Body of pancreas (tissue), 4 donors: ENCODE measurements around the gene SLC6A1.

Source experiments
- CTCF ChIP-seq, 7 experiments: fragments of 450-650 bp in 4 of 7; fragments of 200-600 bp in 3 of 7; sonication (generic) in 3 of 7; IDR thresholded peaks; one replicate each; pipeline ENCODE4 v1.5.1; 2016 to 2019; ENCODE audit warnings: antibody characterized with exemption in 7 of 7
- POLR2A ChIP-seq, 3 donors: fragments of 450-650 bp; IDR thresholded peaks; one replicate each; pipeline ENCODE4 v1.6.1; 2016; ENCODE audit warnings: antibody characterized with exemption in 3 of 3, mild to moderate bottlenecking in 2 of 3

- TF ChIP-seq POLR2A (IDR thresholded peaks at IDR 0.05) (no peak), CTCF (IDR thresholded peaks at IDR 0.05) (no peak)
Observed at GRCh38 chr3:10961921-10962320, 30.6 kb upstream of the SLC6A1 start.
